Uterus (tissue), 2 donors: Measurements from ENCODE around the gene ADISSP.

Experiments used
- CTCF ChIP-seq, 4 experiments: fragments of 200-600 bp in 2 of 4; fragments of 450-650 bp in 2 of 4; sonication (generic) in 2 of 4; IDR thresholded peaks; one replicate each; pipeline ENCODE4 v1.5.1; 2016 to 2019; ENCODE audit warnings: antibody characterized with exemption in 4 of 4, mild to moderate bottlenecking in 2 of 4, moderate library complexity in 1 of 4
- POLR2A ChIP-seq, 2 donors: fragments of 450-650 bp; IDR thresholded peaks; one replicate each; pipeline ENCODE4 v1.6.1; 2016; ENCODE audit warnings: antibody characterized with exemption in 2 of 2, mild to moderate bottlenecking in 1 of 2, moderate library complexity in 1 of 2

GRCh38 chr20:3727401-3728021, 40.0 kb downstream of the ADISSP start:
- TF ChIP-seq CTCF (IDR thresholded peaks at IDR 0.05) (peak in 1 of 4 experiments; percentile 16), POLR2A (IDR thresholded peaks at IDR 0.05) (peak; percentile 16)
